Left lobe of liver (tissue), 2 donors: Measurements from ENCODE around the gene PRKN. TPM values are rescaled to one million over a fixed set of nuclear protein-coding genes. Genes with fewer than 3 reads are reported as not detected.

Experiments
- ATAC-seq: fragments of 200-7000 bp; cut with Tn5 transposase; one replicate; pipeline ENCODE4 v1.9.1; 2020; ENCODE audit warnings: mild to moderate bottlenecking, moderate library complexity
- DNase-seq: peaks from one replicate; pipeline ENCODE4 v3.0.0-alpha.2; 2020; ENCODE audit warnings: low spot score
- total RNA-seq: library from RNA; stranded (reverse); gene quantifications from one replicate; pipeline ENCODE4 v1.2.1, GENCODE V29; 2021
- donor health status: DM: no; HTN: no; CAD: no; lungs with moderate emphysema.
- donor health status: DM: no; HTN: yes; CAD: no.

PRKN gene
- total RNA-seq, 1 donor from 2014 or later = 1.2 TPM

DNA sequence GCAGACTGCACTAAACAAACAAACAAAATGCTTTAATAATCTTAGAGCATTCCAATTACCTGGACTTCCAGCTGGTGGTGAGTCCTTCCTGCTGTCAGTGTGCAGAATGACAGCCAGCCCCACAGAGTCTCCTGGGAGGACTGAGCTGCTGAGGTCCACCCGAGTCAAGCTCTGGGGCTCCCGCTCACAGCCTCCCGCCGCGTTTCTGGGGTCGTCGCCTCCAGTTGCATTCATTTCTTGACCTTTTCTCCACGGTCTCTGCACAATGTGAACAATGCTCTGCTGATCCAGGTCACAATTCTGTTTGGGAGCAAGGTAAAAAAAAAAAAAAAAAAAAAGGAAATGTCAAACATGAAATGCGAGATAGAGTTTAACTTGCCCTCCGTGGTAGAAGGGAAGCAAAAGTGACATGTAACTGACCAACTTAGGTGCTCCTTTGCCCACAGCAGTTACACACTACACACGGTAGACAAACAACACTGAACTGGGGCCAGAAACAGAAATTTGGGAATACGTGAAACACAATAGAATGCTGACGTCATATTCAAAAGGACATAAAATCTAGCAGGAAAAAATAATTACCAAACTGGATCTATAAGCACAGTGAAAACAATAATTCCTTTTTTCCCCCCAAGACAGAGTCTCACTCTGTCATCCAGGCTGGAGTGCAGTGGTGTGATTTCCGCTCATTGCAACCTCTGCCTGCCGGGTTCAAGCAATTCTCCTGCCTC, 464.9 kb downstream of the PRKN start:
- DNase-seq (no peak), ATAC-seq (no peak)

- ATAC-seq (no peak), DNase-seq (no peak)
Observed at GRCh38 chr6:162261598-162261997, 466.0 kb downstream of the PRKN start.

DNA sequence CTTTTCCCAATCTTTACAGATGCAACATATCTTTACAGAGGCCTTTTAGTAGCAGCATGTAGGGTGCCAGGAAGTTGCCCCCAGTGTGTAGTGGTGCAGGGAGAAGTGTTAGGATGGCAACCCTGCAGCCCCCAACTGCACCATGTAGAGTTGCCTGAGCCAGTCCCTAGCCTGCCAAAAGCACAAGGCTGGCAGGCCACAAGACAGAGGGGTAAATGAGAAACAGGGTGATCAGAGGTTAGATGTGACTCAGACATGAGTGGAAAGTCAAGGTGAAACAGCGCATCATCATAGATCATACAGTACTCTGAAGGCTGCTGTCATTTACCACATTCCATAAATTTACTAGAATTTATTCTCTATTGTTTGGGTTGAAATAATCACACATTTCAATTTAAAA, 467.5 kb downstream of the PRKN start:
- ATAC-seq = no peak
- no peak for DNase-seq

DNA sequence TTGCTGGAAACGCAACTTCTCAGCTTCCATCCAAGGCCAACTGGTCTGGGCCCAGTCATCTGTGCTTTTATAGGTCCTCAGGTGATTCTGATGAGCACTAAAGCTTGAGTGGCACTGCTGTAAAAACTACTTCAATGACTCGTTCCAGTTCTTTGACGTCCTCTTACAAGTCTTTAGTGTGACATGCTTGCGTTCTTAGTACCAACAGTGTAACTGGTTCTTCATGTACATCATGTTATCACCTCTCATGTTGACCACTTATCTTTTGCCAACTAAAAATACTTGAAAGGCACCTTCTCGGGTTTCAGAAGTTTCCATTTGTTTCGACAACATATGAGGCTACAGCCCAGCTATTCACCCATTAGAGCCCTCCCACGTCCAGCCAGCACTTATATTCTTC, 468.9 kb downstream of the PRKN start:
- ATAC-seq = no peak
- DNase-seq = no peak

GRCh38 chr6:162256361-162256760, 471.2 kb downstream of the PRKN start:
- ATAC-seq = no peak

DNA sequence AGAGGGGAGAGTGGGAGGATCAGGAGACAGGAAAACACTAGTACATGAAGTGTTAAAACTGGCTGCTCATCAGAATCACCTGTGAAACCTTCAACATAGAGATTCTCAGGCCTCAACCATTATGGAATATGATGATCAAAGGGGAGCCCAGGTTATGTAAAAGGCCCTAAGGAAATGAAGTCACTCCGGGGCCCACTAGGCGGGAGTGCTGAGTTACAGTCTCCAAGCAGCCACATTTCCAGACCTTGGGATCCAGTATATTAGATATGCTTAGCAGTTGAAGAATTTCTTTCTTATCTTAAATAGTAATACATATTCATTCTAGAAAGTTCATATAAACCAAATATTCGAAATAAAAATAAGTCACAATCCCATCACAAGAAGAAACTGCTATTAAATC, 476.3 kb downstream of the PRKN start:
- DNase-seq (no peak), ATAC-seq (no peak)

More at GRCh38 chr6:162256361-162256760, 471.2 kb downstream of the PRKN start:
- no peak for DNase-seq

DNA sequence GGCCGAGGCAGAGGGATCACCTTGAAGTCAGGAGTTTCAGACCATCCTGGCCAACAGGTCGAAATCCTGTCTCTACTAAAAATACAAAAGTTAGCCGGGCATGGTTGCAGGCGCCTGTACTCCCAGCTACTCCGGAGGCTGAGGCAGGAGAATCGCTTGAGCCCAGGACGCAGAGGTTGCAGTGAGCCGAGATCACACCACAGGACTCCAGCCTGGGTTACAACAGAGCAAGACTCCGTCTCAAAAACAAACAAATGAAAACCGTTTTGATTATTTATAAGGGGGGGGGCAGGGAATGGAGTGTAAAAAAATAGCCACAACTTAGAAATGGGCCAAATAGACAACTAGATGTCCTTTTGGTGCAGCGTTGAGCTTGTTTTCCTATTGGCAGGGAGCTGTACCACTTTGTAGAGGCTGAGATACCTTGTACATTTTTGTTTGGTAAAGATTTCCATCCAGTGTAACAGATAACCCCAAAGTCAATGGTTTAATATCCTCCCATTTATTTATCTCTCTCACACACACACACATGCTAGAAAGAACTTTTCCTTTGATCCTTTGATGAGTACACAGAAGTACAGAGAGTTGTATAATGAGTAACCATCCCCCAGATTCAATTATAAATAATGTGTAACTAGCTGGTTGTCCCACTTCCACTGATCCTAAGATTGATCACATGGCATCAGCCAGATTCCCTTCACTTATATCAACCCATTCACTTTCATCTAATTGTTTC, 477.5 kb downstream of the PRKN start:
- ATAC-seq (peak; percentile 89), DNase-seq (no peak)

- no peak for ATAC-seq
Observed at GRCh38 chr6:162245830-162246420, 481.6 kb downstream of the PRKN start.

DNA sequence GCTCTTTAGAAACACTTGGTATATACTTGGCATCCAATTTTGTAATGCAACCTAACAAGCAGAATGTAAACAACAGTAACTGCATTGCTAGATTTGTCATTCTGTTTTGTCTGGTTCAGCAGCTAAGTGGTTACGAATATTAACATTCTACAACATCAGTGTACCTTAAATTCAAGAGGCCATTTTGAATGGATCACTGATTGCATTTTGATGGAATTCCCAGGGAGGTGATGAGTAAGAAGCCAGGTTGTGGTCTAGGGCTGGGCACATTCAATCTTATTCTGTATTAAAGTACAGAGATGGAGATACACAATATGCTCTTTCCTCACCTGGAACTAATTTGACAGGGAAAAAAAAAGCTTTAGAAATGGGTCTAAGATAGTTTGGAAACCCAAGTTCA, 483.5 kb downstream of the PRKN start:
- DNase-seq (no peak), ATAC-seq (no peak)

More at GRCh38 chr6:162245830-162246420, 481.6 kb downstream of the PRKN start:
- DNase-seq = no peak

DNA sequence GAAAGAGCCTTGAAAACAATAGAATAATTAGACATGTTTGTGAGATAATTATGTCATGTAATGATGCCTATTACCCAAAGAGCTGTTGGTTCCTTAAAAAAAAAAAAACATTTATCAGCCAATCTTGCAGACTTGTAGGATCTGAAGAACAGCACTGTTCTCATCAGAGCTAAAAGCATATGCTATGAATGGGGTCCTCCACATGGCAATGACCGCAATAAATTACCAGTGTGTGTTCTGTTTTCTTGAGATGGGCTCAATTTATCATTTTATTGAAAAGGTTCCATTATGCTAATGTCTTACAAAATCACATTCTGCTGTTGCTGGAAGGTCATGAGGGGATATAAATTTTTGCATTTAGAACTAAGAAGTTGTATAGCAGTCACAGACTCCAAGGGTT, 484.7 kb downstream of the PRKN start:
- no peak for DNase-seq
- no peak for ATAC-seq

- no peak for DNase-seq
- ATAC-seq = no peak
Observed at GRCh38 chr6:162239330-162239729, 488.2 kb downstream of the PRKN start.

DNA sequence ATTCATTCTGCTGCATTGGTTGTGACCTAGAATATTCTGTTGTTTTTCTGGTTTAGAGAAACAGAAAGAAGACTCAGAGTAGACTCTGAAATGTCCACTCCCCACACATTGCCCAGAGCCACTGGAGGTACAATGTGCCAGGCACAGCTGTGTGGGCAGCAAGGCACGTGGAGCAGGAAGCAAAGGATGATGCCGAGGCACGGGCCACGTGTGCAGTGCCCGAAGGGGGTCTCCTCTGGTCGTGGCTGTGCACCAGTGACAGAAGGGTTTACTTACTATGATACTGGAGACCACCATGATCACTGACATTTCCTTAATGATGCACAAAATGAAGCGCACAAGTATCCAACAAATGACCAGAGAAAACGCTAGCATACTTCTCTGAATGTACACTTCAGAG, 488.9 kb downstream of the PRKN start:
- DNase-seq (no peak), ATAC-seq (no peak)

GRCh38 chr6:162237331-162237730, 490.2 kb downstream of the PRKN start:
- ATAC-seq (no peak), DNase-seq (no peak)

- DNase-seq (no peak), ATAC-seq (peak; percentile 73)
Observed at GRCh38 chr6:162234631-162235030, 492.9 kb downstream of the PRKN start.

DNA sequence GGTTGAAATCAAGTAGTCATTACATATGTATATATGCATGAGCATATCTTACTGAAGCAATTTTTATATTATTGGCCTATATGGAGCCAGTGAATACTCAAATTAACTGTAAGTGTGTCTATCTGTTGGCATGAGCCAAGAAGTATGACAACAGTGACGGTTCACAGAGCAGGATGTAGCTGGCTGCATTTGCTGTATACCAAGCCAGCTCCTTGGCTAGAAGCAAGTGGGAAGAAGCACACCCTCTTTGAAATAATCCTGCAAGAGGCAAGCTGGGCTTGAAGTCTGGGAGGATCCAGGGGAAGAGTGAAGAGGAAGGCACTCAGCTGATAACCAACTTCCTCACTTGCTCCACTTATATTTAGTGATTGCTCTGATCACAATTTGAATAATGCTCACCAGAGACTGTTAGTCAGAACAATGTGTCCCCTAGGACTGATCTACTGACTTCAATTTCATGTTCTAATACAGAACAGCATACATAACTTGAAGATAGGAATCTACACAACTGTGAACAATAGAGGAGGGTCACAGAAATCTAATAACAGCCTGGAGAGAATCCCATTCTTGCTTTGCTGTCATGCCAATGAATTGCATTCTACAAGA, 497.3 kb downstream of the PRKN start:
- DNase-seq (no peak), ATAC-seq (peak; percentile 33)

- no peak for ATAC-seq
- DNase-seq = no peak
Observed at GRCh38 chr6:162229093-162229492, 498.5 kb downstream of the PRKN start.

DNA sequence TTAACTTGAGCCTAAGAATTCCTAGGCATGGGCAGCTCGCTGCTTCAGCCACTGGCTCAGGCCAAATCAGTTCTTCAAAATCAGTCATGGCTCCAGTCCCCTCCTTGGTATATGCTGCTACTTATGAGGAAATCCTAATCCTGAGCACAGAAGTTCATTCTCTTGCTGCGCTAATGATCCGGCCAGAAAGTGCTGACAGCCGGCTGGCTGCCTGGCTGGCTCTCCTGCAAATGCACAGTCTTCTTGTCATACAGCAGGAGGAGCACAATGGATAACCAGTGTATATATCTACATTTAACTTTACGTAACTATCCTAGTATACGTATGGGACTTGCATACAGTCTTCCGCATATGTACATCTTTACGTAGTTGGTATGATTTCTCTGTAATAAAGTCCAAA, 500.8 kb downstream of the PRKN start:
- DNase-seq (no peak), ATAC-seq (no peak)

GRCh38 chr6:162222521-162222920, 505.0 kb downstream of the PRKN start:
- no peak for ATAC-seq
- DNase-seq = no peak

GRCh38 chr6:162220876-162221275, 506.7 kb downstream of the PRKN start:
- ATAC-seq (no peak), DNase-seq (no peak)

- DNase-seq (no peak), ATAC-seq (no peak)
Observed at GRCh38 chr6:162219266-162219665, 508.3 kb downstream of the PRKN start.

- ATAC-seq (no peak), DNase-seq (no peak)
Observed at GRCh38 chr6:162217811-162218493, 509.6 kb downstream of the PRKN start.
